ENCODE results near the gene BTBD17.

DNA sequence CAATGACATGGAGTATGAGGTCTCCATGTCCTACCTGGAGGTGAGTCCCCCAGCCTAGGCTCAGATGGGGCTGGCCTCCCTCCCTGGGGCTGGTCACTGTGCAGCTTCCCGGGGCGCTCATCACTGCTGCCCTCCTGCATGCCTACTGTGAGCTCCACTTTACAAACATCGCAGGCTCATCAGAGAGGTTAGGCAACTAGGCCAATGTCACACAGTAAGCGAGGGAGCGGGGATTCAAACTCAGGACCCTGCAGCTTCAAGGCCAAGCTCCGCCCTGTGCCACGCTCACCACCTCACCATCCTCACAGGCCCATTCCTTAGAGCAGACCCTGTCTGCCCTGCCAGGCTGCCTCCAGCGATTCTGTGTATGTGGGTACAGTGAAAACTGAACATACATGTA, 18.5 kb downstream of the BTBD17 start:
- TF ChIP-seq CHD2 (IDR thresholded peaks at IDR 0.05; ENCODE audit: low read length, partially characterized antibody) (no peak), TP53 (CRISPR knock-in tag; IDR thresholded peaks at IDR 0.05) (no peak), POLR2A (IDR thresholded peaks at IDR 0.05; ENCODE audit: low read length) (no peak), PBX3 (IDR thresholded peaks at IDR 0.05) (no peak)
- TF ChIP-seq, protein P1, sequence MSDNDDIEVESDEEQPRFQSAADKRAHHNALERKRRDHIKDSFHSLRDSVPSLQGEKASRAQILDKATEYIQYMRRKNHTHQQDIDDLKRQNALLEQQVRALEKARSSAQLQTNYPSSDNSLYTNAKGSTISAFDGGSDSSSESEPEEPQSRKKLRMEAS (IDR thresholded peaks at IDR 0.05): no peak

Data from A549 (cell line).